SU-DHL-6 (cell line): ENCODE measurements around the gene OLAH.

Experiments
- H2AFZ ChIP-seq: fragments of 200-600 bp; sonication (generic); 2 replicates; pipeline ENCODE4 v1.6.1; 2014; ENCODE audit warnings: low read depth, mild to moderate bottlenecking, moderate library complexity, mixed read lengths, antibody characterized with exemption, low read length; ENCODE audit not compliant: severe bottlenecking
- H3F3A ChIP-seq: fragments of 200-600 bp; shearing (Covaris generic); 2 replicates; pipeline ENCODE4 v1.6.0; 2016; ENCODE audit warnings: antibody characterized with exemption, mild to moderate bottlenecking; ENCODE audit not compliant: insufficient read depth
- H3K27ac ChIP-seq: fragments of 200-600 bp; sonication (generic); 2 replicates; pipeline ENCODE4 v1.5.1; 2016; ENCODE audit warnings: low read depth, mild to moderate bottlenecking, low read length, moderate library complexity, mixed read lengths
- H3K27me3 ChIP-seq: fragments of 200-600 bp; sonication (generic), shearing (Covaris generic); 2 replicates; pipeline ENCODE4 v1.6.0; 2014; ENCODE audit warnings: mild to moderate bottlenecking, low read length
- H3K36me3 ChIP-seq: fragments of 200-600 bp; sonication (generic); 2 replicates; pipeline ENCODE4 v1.6.1; 2014; ENCODE audit warnings: mild to moderate bottlenecking, low read length, mixed read lengths
- H3K4me2 ChIP-seq: fragments of 300-600, 200-600 bp; shearing (Covaris generic), sonication (generic); 2 replicates; pipeline ENCODE4 v1.6.0; 2014; ENCODE audit warnings: low read length, low read depth, mild to moderate bottlenecking; ENCODE audit not compliant: poor library complexity, severe bottlenecking
- H3K4me3 ChIP-seq: fragments of 200-600 bp; sonication (generic); 2 replicates; pipeline ENCODE4 v1.5.1; 2014; ENCODE audit warnings: antibody characterized with exemption, low read length, mild to moderate bottlenecking, mixed read lengths; ENCODE audit not compliant: insufficient read depth, poor library complexity, severe bottlenecking
- H3K79me2 ChIP-seq: fragments of 200-600 bp; sonication (generic); 2 replicates; pipeline ENCODE4 v1.6.1; 2014; ENCODE audit warnings: mild to moderate bottlenecking, low read length, moderate library complexity; ENCODE audit not compliant: insufficient read depth
- H3K9ac ChIP-seq: fragments of 200-600 bp; sonication (generic); 2 replicates; pipeline ENCODE4 v1.7.0; 2014; ENCODE audit warnings: mild to moderate bottlenecking, low read length
- H3K9me2 ChIP-seq: fragments of 200-600 bp; sonication (generic); replicated peaks from 2 replicates; pipeline ENCODE4 v1.6.1; 2014; ENCODE audit warnings: low read length; ENCODE audit not compliant: insufficient read depth
- H3K9me3 ChIP-seq: fragments of 200-600 bp; sonication (generic); 2 replicates; pipeline ENCODE4 v1.6.1; 2014; ENCODE audit warnings: low read length, mixed read lengths; ENCODE audit not compliant: insufficient read depth
- H4K20me1 ChIP-seq: fragments of 200-600 bp; sonication (generic); 2 replicates; pipeline ENCODE4 v1.6.1; 2014; ENCODE audit warnings: low read depth, mild to moderate bottlenecking, antibody characterized with exemption, low read length, moderate library complexity, mixed read lengths
- EZH2phosphoT487 ChIP-seq: fragments of 200-600 bp; sonication (generic), shearing (Covaris generic); conservative IDR thresholded peaks from 2 replicates; pipeline ENCODE4 v1.6.1; 2018; ENCODE audit warnings: mild to moderate bottlenecking, antibody characterized with exemption, low read length, moderate library complexity, mixed read lengths
- TF ChIP-seq, protein P1 (sequence below): fragments of 200-600 bp; sonication (generic); IDR thresholded peaks from one replicate; pipeline ENCODE4 v1.5.1; 2017; ENCODE audit warnings: antibody characterized with exemption, mild to moderate bottlenecking, low read length, moderate library complexity; ENCODE audit not compliant: insufficient read depth, poor library complexity, severe bottlenecking

The OLAH gene

DNA sequence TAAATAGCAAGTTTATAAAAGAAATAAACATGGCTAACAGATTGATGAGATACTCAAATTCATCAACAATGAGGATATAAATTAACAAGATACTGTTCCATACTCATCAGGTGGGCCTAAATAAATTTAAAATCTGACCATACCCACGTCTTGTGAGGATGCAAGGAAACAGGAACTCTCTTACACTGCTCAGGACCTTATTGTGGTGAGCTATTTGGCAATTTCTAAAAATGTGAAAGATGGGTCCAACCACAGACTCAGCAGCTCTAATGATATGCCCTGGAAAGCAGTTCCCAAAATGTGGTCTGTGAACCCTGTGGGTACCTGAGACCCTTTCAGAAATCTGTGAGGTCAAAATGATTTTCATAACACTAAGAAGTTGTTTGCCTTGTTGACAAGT is 74.9 kb downstream of the OLAH start:
- Histone ChIP-seq H3K27ac (no peak overlapping the region), H4K20me1 (no peaks in the 10 kb centered on the region), H3K9ac (no peak overlapping the region), H3K4me2 (no peak overlapping the region), H3K4me3 (no peak overlapping the region), H3K9me2 (no peaks in the 10 kb centered on the region), H3K79me2 (no peaks in the 10 kb centered on the region), H3F3A (no peaks in the 10 kb centered on the region), H3K9me3 (no peaks in the 10 kb centered on the region), H2AFZ (no peak overlapping the region), H3K36me3 (no peaks in the 10 kb centered on the region), H3K27me3 (no peaks in the 10 kb centered on the region)
- TF ChIP-seq, protein P1, sequence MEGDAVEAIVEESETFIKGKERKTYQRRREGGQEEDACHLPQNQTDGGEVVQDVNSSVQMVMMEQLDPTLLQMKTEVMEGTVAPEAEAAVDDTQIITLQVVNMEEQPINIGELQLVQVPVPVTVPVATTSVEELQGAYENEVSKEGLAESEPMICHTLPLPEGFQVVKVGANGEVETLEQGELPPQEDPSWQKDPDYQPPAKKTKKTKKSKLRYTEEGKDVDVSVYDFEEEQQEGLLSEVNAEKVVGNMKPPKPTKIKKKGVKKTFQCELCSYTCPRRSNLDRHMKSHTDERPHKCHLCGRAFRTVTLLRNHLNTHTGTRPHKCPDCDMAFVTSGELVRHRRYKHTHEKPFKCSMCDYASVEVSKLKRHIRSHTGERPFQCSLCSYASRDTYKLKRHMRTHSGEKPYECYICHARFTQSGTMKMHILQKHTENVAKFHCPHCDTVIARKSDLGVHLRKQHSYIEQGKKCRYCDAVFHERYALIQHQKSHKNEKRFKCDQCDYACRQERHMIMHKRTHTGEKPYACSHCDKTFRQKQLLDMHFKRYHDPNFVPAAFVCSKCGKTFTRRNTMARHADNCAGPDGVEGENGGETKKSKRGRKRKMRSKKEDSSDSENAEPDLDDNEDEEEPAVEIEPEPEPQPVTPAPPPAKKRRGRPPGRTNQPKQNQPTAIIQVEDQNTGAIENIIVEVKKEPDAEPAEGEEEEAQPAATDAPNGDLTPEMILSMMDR: no peak
- no peak for TF ChIP-seq EZH2phosphoT487

DNA sequence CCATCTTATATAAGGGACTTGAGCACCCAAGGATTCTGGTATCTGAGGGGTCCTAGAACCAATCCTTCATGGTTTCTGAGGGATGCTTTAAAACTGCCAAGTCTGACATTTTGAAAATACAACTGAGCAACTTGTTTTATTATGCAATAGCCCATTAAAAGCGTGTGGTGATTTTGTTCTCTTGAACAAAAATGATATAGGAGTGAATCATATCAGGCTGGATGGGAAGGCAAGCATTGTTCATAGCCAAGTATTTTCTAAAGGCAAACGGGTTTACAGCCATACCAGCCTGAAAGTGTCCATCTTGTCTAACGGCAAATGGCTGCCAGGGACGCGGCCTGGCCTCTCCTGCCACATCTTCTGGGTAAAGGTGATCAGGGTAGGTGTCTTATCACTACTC is 76.8 kb downstream of the OLAH start:
- H3K36me3 ChIP-seq: no peaks in the 10 kb centered on the region
- H2AFZ ChIP-seq: no peak overlapping the region
- no peak overlapping the region for H3K9ac ChIP-seq

DNA sequence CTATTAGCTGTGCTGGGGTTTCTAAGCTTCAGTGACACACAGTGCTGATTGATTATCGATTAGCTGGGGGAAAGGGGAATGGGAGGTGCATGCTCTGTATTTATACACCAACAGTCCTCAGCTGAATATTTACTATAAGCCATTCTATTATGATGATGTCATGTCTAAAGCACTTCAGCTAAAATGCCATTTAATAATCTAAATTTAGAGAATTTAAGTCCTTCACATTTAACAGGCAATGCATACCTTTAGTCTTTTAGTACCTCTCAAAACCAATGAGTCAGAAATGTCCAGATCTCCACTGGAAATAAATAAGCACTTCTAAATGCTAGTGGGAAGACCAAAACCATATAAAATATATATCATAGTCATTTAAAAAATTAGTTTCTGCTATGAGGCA is 78.0 kb downstream of the OLAH start:
- H3K4me2 ChIP-seq: no peak overlapping the region

More for the DNA sequence above, 76.8 kb downstream of the OLAH start:
- H3K9me2 ChIP-seq: no peaks in the 10 kb centered on the region
- no peaks in the 10 kb centered on the region for H3K79me2 ChIP-seq
- no peaks in the 10 kb centered on the region for H4K20me1 ChIP-seq
- H3F3A ChIP-seq: no peaks in the 10 kb centered on the region
- TF ChIP-seq EZH2phosphoT487: no peak
- TF ChIP-seq, protein P1: no peak
- no peak overlapping the region for H3K4me3 ChIP-seq
- H3K4me2 ChIP-seq: no peak overlapping the region
- H3K9me3 ChIP-seq: no peaks in the 10 kb centered on the region
- H3K27me3 ChIP-seq: no peaks in the 10 kb centered on the region
- no peak overlapping the region for H3K27ac ChIP-seq

More for the DNA sequence above, 78.0 kb downstream of the OLAH start:
- H3K9me2 ChIP-seq: no peaks in the 10 kb centered on the region
- H2AFZ ChIP-seq: no peak overlapping the region
- H3F3A ChIP-seq: no peaks in the 10 kb centered on the region
- no peaks in the 10 kb centered on the region for H3K36me3 ChIP-seq
- H3K4me3 ChIP-seq: no peak overlapping the region
- no peak overlapping the region for H3K27ac ChIP-seq
- no peaks in the 10 kb centered on the region for H3K79me2 ChIP-seq
- TF ChIP-seq, protein P1: no peak
- no peak for TF ChIP-seq EZH2phosphoT487
- no peaks in the 10 kb centered on the region for H3K9me3 ChIP-seq
- no peaks in the 10 kb centered on the region for H4K20me1 ChIP-seq
- no peak overlapping the region for H3K9ac ChIP-seq
- no peaks in the 10 kb centered on the region for H3K27me3 ChIP-seq
